Stimulated activated CD4-positive, alpha-beta T cell treated with anti-CD3 and anti-CD28 coated beads, Interleukin-1b, Interleukin-23, amount 100 ng/mL, for 1 hour (primary cell): Measurements from ENCODE around the gene CAPZA1.

ENCODE experiments used
- DNase-seq, 2 donors: peaks; one replicate each; pipeline ENCODE4 v3.0.0-alpha.2; 2020; ENCODE audit warnings: low read depth in 2 of 2

Gene CAPZA1

DNA sequence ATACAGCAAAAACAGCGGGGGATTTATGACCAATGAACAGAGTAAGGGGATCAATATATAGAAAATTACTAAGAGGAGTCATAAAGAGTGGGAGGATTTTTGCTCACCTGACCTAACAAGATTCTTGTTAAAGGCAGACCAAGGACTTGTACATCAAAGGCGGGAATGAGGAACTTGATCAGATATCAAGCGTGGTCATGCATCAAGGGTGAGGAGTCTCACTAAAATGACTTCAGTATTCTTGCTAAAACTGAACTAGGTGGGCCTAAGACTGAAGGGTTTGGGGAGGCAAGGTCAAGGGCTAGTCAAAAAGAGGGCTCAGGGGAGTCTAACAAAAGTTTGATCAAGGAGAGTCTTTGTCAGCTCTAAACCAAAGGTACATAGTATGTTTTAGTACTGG, 56.9 kb downstream of the CAPZA1 start:
- DNase-seq = no peak

DNA sequence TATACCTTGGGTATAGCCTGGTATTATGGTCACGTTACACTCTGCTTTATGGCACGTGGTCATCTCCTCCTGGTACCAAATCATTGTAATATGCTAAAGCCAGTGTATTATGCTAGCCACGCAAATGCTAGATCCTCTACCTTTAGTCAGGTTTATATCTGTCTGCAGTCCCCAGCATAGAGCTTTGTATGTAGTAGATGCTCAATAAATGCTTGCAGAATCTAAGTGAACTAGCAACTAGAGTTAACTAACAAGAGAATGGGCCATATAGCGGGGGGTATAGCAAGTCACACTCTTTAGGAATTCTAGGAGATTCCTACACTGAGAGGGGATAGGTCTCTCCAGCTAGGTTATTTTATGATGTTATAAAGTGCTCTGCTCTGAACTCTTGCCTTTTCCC, 57.9 kb downstream of the CAPZA1 start:
- no peak for DNase-seq

DNA sequence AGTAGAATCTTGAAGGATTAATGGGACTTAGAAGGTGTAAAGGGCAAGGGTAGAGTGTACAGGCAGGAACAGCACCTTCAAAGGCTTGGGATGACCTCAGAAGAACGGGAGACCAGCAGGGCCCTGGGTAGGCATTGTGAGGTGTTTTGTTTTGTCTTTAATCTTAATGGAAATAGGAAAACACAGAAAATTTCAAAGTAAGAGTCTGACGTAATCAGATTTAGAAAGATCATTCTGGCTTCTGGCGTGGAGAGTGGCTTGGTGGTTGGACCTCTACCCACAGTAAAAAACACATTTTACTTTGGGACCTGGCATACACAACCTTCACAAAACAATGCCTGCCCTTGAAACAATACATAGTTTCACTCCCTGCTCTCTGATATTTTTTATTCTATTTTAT, 59.0 kb downstream of the CAPZA1 start:
- DNase-seq = no peak

DNA sequence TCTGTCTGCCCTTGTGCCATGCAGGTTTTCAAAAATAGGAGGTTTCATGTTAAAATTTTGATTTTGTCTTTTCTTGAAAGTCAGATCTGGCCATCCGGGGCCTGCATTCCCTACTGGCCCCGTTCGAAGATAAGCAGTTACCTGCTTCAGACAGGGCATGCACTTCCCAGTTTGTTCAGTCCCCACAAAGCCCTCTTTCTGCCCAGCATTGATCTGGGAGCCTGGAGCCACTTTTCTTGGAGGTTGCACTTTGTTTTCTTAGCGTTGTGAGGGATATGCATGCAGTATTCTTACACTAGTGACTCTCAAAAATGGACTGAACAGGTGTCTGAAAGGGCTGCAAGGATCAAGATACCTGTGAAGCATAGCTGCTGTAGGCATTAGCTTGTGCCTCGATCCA, 66.3 kb downstream of the CAPZA1 start:
- no peak for DNase-seq

DNA sequence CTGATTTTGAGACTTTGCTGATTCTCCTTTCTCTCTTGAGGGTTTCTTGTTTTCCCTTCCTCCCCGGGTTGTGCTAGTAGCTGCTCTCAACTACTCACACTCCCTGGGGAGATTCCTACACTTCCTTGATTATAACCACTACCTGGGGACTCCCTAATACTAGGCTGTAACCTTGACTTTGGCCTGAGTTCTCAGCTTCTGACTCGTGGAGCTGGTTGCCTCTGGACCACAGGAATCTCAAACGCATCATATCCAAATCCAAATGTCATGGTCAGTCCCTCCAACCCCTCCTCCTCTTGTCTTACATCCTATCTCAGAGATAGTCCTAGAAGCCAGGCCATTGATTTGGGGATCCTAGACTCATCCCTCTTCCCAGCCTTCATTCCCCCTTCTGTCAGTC, 66.8 kb downstream of the CAPZA1 start:
- no peak for DNase-seq

DNA sequence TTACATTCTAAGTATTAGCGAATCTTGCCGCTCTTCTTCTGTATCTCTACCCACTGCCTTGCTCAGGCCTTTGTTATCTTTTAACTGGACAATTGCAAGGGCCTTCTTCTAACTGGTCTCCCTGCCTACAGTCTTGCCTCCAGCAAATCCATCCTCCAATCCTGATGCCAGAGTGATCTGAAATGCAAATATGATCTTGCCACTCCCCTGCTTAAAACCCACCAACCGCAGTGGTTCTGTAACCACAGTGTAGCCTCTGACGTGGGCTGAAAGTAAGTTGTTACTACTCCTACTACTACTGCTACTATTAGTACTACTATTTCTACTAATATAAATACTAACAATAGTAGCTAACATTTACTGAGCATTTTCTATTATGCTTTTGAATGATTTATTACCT, 67.2 kb downstream of the CAPZA1 start:
- DNase-seq = no peak

DNA sequence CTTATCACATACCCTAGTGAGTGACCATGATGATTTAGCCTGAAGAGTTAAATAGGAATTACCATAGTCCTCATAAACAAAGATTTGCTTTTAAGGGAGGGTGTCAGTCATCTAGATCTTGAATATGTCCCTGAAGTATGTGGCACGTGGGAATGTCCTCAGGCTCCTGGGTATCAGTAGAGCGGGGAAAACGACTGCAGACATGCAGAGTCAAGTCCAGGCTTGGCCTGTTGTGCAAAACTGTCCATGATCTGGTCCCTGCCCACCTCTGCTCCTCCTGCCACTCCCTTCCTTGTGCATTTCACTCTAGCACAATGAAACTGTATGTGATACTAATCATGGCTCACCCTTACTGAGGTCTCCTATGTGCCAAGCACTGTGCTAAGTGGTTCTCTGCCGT, 67.7 kb downstream of the CAPZA1 start:
- DNase-seq = no peak

DNA sequence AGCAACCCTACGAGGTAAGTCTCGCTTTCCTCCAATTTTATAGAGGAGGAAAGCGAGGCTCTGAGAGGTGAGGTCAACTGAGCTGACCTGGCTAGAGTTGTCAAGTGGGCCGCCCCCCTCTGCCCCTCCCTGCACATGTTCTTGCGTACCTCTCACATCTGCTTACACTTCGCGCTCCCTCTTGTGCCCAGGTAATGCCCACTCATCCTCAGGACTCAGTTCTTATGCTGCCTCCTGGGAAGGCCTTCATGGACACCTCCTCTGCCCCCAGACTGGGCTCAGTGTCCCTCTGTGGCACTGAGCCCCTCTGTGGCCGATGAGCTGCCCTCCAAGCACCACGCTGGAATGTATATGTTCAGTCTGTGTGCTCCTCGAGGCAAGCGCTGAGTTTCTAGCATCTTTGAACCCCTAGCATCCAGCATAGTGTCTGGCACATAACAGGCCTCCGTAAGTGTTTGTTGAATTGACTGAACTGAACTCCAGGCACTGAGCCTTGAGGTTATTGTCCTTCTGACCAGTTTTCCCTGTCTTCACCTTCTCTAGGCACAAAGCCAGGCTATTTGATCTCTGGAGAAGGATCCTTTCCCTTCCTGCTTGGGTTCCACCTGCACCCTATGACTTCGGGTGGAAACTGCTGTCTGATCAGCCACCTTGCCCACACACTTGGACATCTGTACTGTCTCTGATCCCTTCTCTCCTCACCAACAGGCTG, 68.3 kb downstream of the CAPZA1 start:
- no peak for DNase-seq

DNA sequence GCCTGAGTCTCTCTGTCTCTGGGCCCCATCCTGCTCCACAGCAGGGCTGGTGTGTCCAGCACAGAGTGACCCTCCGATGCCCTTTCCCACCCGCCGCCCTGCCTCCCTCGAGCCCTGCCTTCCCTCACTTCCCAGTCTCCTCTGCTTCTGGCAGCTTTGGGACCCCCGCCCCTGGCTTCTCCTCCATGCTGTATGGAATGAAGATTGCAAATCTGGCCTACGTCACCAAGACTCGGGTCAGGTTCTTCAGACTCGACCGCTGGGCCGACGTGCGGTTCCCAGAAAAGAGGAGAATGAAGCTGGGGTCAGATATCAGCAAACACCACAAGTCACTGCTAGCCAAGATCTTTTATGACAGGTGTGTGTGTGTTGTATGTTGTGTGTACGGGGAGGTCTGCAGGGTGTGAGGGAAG, 69.2 kb downstream of the CAPZA1 start:
- no peak for DNase-seq

DNA sequence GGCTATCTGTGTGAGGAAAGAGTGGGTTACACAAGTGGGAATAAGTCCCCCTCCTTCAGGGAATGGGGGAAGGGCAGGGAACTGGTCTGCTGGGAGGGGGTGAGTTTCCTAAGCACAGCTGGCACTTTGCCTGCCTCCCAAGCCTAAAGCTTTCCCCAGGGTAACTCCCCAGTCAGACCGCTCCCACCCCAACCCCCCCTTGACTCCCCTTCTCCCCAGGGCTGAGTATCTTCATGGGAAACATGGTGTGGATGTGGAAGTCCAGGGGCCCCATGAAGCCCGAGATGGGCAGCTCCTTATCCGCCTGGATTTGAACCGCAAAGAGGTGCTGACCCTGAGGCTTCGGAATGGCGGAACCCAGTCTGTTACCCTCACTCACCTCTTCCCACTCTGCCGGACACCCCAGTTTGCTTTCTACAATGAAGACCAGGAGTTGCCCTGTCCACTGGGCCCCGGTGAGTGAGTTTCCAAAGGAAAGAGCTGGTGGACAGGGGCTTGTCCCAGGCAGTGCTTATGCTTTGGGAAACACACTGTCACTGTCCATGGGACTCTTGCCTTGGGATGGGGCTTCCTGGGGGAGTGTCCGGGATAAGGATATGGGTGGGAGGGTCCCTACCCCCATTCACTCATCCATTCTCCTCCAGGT, 69.7 kb downstream of the CAPZA1 start:
- DNase-seq = no peak

DNA sequence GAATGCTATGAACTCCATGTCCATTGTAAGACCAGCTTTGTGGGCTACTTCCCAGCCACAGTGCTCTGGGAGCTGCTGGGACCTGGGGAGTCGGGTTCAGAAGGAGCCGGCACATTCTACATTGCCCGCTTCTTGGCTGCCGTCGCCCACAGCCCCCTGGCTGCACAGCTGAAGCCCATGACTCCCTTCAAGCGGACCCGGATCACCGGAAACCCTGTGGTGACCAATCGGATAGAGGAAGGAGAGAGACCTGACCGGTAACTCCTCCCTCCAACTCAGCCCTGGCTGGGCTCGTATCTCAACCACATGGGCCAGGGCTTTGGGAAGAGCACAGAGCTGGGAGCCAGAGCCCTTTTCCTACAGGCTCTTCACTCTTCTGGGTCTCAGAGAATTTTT, 70.2 kb downstream of the CAPZA1 start:
- DNase-seq = no peak

DNA sequence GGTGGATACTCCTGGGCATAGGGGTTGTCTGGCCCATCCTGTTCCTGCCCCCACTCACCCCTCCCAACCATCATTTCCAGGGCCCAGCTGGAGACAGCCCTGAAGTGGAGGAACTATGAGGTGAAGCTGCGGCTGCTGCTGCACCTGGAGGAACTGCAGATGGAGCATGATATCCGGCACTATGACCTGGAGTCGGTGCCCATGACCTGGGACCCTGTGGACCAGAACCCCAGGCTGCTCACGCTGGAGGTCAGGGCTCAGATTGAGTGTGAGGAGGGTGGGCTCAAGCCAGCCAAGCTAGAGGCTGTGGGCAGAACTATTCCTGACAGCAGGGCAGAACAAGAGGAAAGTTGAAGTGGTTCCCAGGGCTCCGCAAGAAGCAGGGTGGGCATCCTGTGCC, 73.0 kb downstream of the CAPZA1 start:
- DNase-seq = no peak

DNA sequence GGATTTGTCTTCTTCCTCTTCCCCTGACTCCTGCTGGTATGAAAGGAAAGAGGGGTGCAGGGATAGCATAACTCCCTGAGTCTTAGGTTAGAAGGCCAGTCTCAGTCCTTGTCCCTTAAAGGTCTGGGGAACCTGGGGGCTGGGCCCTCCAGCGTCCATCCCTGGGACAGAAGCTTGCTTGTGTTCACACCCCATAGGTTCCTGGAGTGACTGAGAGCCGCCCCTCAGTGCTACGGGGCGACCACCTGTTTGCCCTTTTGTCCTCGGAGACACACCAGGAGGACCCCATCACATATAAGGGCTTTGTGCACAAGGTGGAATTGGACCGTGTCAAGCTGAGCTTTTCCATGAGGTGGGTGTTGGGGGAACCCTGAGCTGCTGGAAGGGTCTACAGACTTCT, 74.2 kb downstream of the CAPZA1 start:
- DNase-seq = no peak

DNA sequence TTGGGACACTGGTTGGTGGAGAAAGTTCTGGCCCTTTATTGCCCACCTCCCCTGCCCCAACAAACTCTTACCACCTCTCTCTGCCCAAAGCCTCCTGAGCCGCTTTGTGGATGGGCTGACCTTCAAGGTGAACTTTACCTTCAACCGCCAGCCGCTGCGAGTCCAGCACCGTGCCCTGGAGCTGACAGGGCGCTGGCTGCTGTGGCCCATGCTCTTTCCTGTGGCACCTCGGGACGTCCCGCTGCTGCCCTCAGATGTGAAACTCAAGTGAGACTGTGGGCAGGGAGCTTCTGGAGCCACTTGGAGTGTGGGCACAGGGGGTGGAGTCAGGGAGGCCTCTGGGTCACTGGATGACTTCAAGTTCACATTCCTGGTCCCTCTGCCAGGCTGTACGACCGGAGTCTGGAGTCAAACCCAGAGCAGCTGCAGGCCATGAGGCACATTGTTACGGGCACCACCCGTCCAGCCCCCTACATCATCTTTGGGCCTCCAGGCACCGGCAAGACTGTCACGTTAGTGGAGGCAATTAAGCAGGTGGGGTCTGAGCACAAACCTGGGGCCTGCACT, 74.8 kb downstream of the CAPZA1 start:
- no peak for DNase-seq

DNA sequence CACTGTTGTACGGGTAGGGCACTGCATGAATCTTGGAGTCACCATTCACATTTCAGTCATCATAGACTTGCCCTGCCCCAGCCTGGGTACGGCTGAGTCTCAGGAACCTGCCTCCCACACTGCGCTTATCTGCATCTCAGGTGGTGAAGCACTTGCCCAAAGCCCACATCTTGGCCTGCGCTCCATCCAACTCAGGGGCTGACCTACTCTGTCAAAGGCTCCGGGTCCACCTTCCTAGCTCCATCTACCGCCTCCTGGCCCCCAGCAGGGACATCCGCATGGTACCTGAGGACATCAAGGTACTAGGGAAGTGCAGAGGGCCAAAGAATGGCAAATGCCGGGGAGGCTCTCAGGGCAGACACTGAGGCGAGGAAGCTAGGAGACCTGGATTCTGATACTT, 75.6 kb downstream of the CAPZA1 start:
- DNase-seq = no peak

DNA sequence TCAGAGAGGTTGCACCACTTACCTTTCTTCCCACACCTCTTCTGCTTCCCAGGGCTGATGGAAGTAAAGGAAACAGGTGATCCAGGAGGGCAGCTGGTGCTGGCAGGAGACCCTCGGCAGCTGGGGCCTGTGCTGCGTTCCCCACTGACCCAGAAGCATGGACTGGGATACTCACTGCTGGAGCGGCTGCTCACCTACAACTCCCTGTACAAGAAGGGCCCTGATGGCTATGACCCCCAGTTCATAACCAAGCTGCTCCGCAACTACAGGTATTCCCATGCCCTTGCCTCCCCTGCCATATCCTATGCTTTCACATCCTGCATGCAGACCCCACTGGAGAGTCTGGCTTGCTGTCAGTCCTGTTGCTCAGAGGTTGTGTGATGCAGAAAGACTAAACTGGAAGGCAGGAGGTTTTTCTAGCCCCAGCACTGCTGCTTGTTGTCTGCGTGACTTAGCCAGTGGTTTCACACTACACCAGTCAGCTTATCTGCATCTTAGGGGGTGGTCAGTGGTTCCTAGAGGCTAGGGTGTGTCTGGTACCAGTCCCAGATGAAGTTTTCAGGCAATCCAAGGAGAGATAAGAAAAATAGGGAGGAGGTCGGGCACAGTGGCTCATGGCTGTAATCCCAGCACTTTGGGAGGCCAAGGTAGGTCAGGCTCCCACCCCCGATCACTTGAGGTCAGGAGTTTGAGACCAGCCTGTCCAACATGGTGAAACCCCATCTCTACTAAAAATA, 77.1 kb downstream of the CAPZA1 start:
- DNase-seq = no peak

DNA sequence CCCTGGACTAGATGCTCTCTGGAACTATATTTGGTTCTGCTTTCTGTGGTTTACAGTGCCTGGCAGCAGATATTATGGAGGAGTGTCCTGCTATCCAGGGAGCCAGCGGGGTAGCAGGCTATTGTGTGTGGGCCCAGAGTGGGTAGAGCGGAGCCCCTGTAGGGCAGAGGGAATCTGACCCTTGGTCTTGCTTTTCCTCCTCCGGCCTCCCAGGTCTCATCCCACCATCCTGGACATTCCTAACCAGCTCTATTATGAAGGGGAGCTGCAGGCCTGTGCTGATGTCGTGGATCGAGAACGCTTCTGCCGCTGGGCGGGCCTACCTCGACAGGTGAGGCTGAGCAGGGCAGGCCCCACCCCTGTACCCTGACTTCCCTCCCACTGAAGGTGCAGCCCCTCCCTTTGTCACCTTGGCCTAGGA, 78.2 kb downstream of the CAPZA1 start:
- no peak for DNase-seq

DNA sequence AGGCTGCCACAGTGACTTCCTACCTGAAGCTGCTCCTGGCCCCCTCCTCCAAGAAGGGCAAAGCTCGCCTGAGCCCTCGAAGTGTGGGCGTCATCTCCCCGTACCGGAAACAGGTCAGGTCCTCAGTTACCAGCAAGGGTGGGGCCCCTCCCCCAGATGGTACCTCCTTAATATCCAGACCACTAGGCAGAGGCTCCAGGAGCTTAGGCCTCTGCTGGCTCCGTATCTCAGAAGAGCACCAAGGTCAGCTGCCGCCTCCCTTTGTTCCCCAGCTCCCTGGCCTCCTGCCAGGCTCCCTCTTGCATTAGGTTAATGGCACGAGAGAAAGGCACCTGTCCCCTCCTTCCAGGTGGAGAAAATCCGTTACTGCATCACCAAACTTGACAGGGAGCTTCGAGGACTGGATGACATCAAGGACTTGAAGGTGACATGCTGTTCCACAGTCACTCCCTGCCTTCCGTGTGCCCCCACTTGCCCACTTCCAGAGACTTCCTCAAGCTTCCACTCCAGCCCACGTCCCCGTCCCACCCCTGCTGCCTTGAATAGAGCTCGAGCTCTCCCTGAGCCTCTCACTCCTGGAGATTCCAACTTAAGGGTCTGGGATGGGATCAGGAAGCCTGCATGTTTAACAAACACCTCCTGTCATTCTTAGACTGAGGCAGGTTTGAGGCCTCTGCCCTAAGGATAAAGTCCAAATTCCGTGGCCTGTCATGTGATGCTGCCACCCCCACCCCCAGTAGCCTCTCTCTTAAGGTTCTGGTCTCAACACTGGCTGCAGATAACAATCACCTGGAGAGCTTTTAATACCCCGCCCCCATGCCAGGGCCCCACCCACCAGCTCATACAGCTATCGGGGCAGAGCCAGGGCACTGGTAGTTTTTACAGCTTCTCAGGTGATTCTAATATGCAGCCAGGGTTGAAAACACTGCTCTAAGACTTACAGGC, 79.0 kb downstream of the CAPZA1 start:
- no peak for DNase-seq

DNA sequence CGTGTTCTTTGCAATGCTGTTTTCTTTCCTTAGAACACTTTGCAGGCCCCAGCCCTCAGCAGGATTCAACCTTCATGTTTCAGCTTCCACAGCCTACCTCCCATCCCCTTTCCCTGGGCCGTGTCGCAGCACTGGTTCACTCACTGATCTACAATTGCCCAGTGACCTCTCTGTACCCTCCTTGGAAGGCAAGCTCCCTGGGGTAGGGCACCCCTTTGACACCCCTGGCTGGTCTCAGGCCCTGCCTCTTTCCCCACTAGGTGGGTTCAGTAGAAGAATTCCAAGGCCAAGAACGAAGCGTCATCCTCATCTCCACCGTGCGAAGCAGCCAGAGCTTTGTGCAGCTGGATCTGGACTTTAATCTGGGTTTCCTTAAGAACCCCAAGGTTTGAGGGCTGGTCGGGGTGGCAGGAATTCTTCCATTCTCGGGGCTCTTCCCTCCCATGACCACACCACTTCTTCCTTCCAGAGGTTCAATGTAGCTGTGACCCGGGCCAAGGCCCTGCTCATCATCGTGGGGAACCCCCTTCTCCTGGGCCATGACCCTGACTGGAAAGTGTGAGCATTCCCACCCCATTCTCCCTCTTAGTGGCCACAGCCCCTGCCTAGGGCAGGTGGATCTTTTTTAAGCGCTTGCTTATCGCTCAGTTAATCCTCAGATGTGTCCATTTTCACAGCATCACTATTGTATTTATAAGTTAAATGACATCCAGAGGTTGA, 80.0 kb downstream of the CAPZA1 start:
- DNase-seq = no peak

DNA sequence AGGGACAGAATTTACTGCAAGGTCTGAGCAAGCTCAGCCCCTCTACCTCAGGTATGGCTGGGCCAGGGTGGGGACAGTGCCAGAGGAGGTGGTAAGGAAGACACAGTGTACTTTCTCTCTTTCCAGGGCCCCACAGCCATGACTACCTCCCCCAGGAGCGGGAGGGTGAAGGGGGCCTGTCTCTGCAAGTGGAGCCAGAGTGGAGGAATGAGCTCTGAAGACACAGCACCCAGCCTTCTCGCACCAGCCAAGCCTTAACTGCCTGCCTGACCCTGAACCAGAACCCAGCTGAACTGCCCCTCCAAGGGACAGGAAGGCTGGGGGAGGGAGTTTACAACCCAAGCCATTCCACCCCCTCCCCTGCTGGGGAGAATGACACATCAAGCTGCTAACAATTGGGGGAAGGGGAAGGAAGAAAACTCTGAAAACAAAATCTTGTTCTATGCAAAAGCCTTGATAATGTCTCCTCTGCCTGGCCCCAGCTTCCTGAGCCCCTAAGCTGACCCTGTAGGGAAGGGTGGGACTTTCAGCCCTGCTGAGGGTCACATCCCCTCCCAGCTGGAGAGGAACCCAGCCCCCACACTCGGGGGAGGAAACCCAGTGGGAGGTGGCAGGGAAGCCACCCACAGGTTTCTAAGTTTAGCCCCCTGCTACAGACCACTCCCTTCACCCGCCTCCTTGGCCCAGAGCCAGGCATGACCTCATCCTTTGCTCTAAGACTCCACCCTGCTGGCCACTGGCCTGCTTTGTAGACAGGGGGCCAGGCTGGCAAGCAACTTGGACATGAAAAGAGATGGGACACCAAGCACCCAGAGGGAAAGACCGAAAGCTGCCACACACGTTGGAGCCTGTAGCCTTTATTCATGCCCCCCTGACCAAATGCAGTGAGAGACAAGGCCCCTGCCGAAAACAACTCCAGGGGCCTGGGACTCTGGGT, 80.9 kb downstream of the CAPZA1 start:
- no peak for DNase-seq
